A673 (cell line): ENCODE data around the gene ATF5.

Source experiments
- CTCF ChIP-seq: fragments of 300-800, 200-600 bp; sonication (generic); conservative IDR thresholded peaks from 2 replicates; pipeline ENCODE4 v1.5.1; 2017; ENCODE audit warnings: low read depth, mild to moderate bottlenecking, antibody characterized with exemption, low read length, moderate library complexity, mixed read lengths
- EZH2 ChIP-seq: fragments of 200-600 bp; sonication (generic); IDR thresholded peaks from 2 replicates; pipeline ENCODE4 v1.6.1; 2017; ENCODE audit warnings: borderline replicate concordance, low read depth, mild to moderate bottlenecking, mixed read lengths, antibody characterized with exemption, low read length; ENCODE audit not compliant: poor library complexity, severe bottlenecking

DNA sequence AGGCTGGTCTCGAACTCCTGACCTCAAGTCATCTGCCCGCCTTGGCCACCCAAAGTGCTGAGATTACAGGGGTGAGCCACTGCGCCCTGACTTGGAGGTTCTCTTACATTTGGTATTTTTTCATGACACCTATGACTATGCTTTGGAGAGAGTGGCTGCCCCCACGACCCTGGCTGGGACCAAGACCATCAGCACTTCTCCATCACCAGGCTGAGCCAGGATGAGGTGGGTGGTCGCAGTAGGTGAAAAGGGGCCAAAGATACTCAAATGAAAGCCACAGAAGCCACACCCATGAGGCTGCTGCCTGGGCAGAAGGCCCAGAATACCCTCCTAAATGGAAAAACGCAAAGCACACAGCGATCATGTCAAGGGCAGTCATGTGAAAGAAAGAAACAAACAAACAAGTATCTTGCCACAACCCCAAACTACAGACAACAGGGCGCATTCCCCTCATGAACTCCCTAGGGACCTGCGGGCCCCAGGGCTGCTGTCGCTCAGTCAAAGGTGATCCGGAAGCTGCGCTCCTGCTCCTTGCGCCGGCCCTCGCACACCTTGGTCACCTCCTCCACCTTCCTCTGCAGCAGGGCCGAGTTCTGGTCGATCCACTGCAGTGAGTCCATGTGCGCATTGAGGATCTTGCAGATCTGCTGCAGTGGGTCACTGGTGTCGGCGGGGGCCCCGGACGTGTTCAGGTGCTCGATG lies 21.1 kb upstream of the ATF5 start:
- TF ChIP-seq CTCF (no peak), EZH2 (no peak)
